ENCODE data around the gene STXBP4.

GRCh38 chr17:55200904-55201303 is 232.3 kb downstream of the STXBP4 start:
- no peak for TF ChIP-seq CTCF (conservative IDR thresholded peaks at IDR 0.05)
- no peak for TF ChIP-seq EZH2 (IDR thresholded peaks at IDR 0.05; ENCODE audit: low read depth)
